WI38 (cell line): ENCODE data around the gene LRP8.

Experiments
- H3K4me3 ChIP-seq: 2 replicates; pipeline ENCODE4 v1.5.1; 2011; ENCODE audit warnings: low read depth, mild to moderate bottlenecking, control low read depth, low read length
- CTCF ChIP-seq: IDR thresholded peaks from 2 replicates; pipeline ENCODE4 v1.5.1; 2012; ENCODE audit warnings: low read depth, mild to moderate bottlenecking, control low read depth, low read length

LRP8 gene

GRCh38 chr1:53299233-53299632 lies 28.6 kb downstream of the LRP8 start:
- TF ChIP-seq CTCF: no peak
- no peak overlapping the region for H3K4me3 ChIP-seq

- H3K4me3 ChIP-seq: no peak overlapping the region
- no peak for TF ChIP-seq CTCF
These were observed 29.7 kb downstream of the LRP8 start for GRCh38 chr1:53298045-53298637.

GRCh38 chr1:53297195-53297594 lies 30.7 kb downstream of the LRP8 start:
- TF ChIP-seq CTCF: no peak
- no peak overlapping the region for H3K4me3 ChIP-seq

- no peak for TF ChIP-seq CTCF
- H3K4me3 ChIP-seq: no peak overlapping the region
These were observed 31.6 kb downstream of the LRP8 start for GRCh38 chr1:53296117-53296749.

GRCh38 chr1:53295726-53296116 lies 32.1 kb downstream of the LRP8 start:
- no peak overlapping the region for H3K4me3 ChIP-seq
- no peak for TF ChIP-seq CTCF

GRCh38 chr1:53295295-53295694 lies 32.6 kb downstream of the LRP8 start:
- TF ChIP-seq CTCF: no peak
- H3K4me3 ChIP-seq: no peak overlapping the region

- TF ChIP-seq CTCF: no peak
- H3K4me3 ChIP-seq: no peak overlapping the region
These were observed 33.3 kb downstream of the LRP8 start for GRCh38 chr1:53294567-53294966.
